ENCODE data around the gene RIOK3. TPM values are rescaled to one million over a fixed set of nuclear protein-coding genes. Genes with fewer than 3 reads are reported as not detected.
"Not testable (repeated sequence)": the region's sequence is repeated elsewhere in the genome, so short reads cannot be mapped to it uniquely, and the experiment has no call there.

The RIOK3 gene
- polyA plus RNA-seq, 1 experiment: 30.9 TPM

- Histone ChIP-seq H3K36me3 (ENCODE audit: control insufficient read depth, insufficient read depth, low read length) (peaks cover 5% of the 10 kb centered on the region; the same call in 1 of the 2 replicates), H3K27me3 (ENCODE audit: control insufficient read depth, insufficient read depth, low read length) (no peaks in the 10 kb centered on the region), H3K4me3 (ENCODE audit: low read depth, low read length) (no peak overlapping the region)
- no peak for TF ChIP-seq CTCF (IDR thresholded peaks at IDR 0.05; ENCODE audit: insufficient read depth, low read depth, low read length)
- CTCF ChIA-PET: interaction anchor here (1.7 to 2.7 kb wide), 2 partner anchors 10 to 14 kb away, joined by 3 to 9 read pairs; no protein-coding TSS in a partner anchor
- POLR2A ChIA-PET: no interaction called here
- no peak for DNase-seq (ENCODE audit: low read depth)
Measured at GRCh38 chr18:23484561-23485182, 31.6 kb downstream of the RIOK3 start.

GRCh38 chr18:23485386-23485785, 32.3 kb downstream of the RIOK3 start:
- H3K36me3 ChIP-seq (ENCODE audit: control insufficient read depth, insufficient read depth, low read length): peaks cover 3% of the 10 kb centered on the region; the same call in 1 of the 2 replicates
- CTCF ChIA-PET: interaction anchor here (1.7 to 2.7 kb wide), 3 partner anchors 11 to 30 kb away, joined by 3 to 9 read pairs (median 5); no protein-coding TSS in a partner anchor
- POLR2A ChIA-PET: no interaction called here

GRCh38 chr18:23487738-23488570, 34.9 kb downstream of the RIOK3 start:
- ChIA-PET CTCF (interaction anchor here (0.5 to 4.6 kb wide), 3 partner anchors 11 to 55 kb away, joined by 3 to 25 read pairs (median 3); no protein-coding TSS in a partner anchor), POLR2A (no interaction called here)
- Histone ChIP-seq H3K36me3 (ENCODE audit: control insufficient read depth, insufficient read depth, low read length) (no peaks in the 10 kb centered on the region), H3K27me3 (ENCODE audit: control insufficient read depth, insufficient read depth, low read length) (no peaks in the 10 kb centered on the region), H3K4me3 (ENCODE audit: low read depth, low read length) (no peak overlapping the region)
- no peak for DNase-seq (ENCODE audit: low read depth)
- TF ChIP-seq CTCF (IDR thresholded peaks at IDR 0.05; ENCODE audit: insufficient read depth, low read depth, low read length): no peak

More at GRCh38 chr18:23485386-23485785, 32.3 kb downstream of the RIOK3 start:
- Histone ChIP-seq H3K4me3 (ENCODE audit: low read depth, low read length) (no peak overlapping the region), H3K27me3 (ENCODE audit: control insufficient read depth, insufficient read depth, low read length) (no peaks in the 10 kb centered on the region)
- no peak for TF ChIP-seq CTCF (IDR thresholded peaks at IDR 0.05; ENCODE audit: insufficient read depth, low read depth, low read length)
- DNase-seq (ENCODE audit: low read depth): no peak

- H3K27me3 ChIP-seq (ENCODE audit: control insufficient read depth, insufficient read depth, low read length); H3K36me3 ChIP-seq (ENCODE audit: control insufficient read depth, insufficient read depth, low read length); DNase-seq (ENCODE audit: low read depth); POLR2A ChIA-PET; H3K4me3 ChIP-seq (ENCODE audit: low read depth, low read length): not testable (repeated sequence)
- CTCF ChIA-PET: interaction anchor here (4.6 kb wide), 1 partner anchor 9 kb away, joined by 25 read pairs; no protein-coding TSS in a partner anchor
Measured at GRCh38 chr18:23489586-23489985, 36.5 kb downstream of the RIOK3 start.

- CTCF ChIA-PET: interaction anchor here (0.7 kb wide), 1 partner anchor 209 kb away, joined by 3 read pairs; no protein-coding TSS in a partner anchor
- TF ChIP-seq CTCF (IDR thresholded peaks at IDR 0.05; ENCODE audit: insufficient read depth, low read depth, low read length): no peak
- no peak overlapping the region for H3K4me3 ChIP-seq (ENCODE audit: low read depth, low read length)
- no peaks in the 10 kb centered on the region for H3K36me3 ChIP-seq (ENCODE audit: control insufficient read depth, insufficient read depth, low read length)
- DNase-seq (ENCODE audit: low read depth): no peak
- POLR2A ChIA-PET: no interaction called here
- H3K27me3 ChIP-seq (ENCODE audit: control insufficient read depth, insufficient read depth, low read length): no peaks in the 10 kb centered on the region
Measured at GRCh38 chr18:23493654-23494053, 40.6 kb downstream of the RIOK3 start.

Data from BJ (cell line).